ENCODE data around the gene NRBP1. TPM values are rescaled to one million over a fixed set of nuclear protein-coding genes. Genes with fewer than 3 reads are reported as not detected.

The NRBP1 gene
- total RNA-seq, 1 experiment from 2014 or later = 140 TPM

- H3K4me2 ChIP-seq (ENCODE audit: insufficient read depth, insufficient read length, low read length) = no peak overlapping the region
Measured at GRCh38 chr2:27381577-27382181, 46.8 kb upstream of the NRBP1 start.

More at GRCh38 chr2:27381577-27382181, 46.8 kb upstream of the NRBP1 start:
- Mint-ChIP-seq H3K4me1 (peaks cover 19 to 27% of the 10 kb centered on the region in 2 experiments), H3K4me3 (peak overlapping the region; percentile 86 to 94; a peak in 4 of 5 replicates), H3K27me3 (ENCODE audit: low read depth) (peaks cover 1% of the 10 kb centered on the region; the same call in 1 of the 2 replicates), H3K36me3 (ENCODE audit: insufficient read depth in 1 of 3, low read depth in 3 of 3) (peaks cover 34 to 86% (median 71%) of the 10 kb centered on the region in 3 experiments; a peak in 6 of 7 replicates), H3K9me3 (no peaks in the 10 kb centered on the region), H3K27ac (peak overlapping the region; percentile 97 to 100 (median 99))
- no peak overlapping the region for H3K56ac ChIP-seq (ENCODE audit: insufficient read length, low read depth, low read length)
- no peak overlapping the region for H2BK12ac ChIP-seq (ENCODE audit: insufficient read length, low read depth, low read length)
- no peak for DNase-seq
- no peaks in the 10 kb centered on the region for H3K79me1 ChIP-seq (ENCODE audit: insufficient read depth, low read depth, low read length, poor library complexity, severe bottlenecking)
- no peak overlapping the region for H3K23ac ChIP-seq (ENCODE audit: insufficient read length, low read depth, low read length)
- H3K18ac ChIP-seq (ENCODE audit: insufficient read length, low read depth, low read length) = peak overlapping the region; percentile 86
- H3K27me3 ChIP-seq (ENCODE audit: insufficient read depth, low read length) = no peaks in the 10 kb centered on the region
- peak overlapping the region; percentile 56 for H4K5ac ChIP-seq (ENCODE audit: insufficient read length, low read depth, low read length)
- no peaks in the 10 kb centered on the region for H3K79me2 ChIP-seq (ENCODE audit: insufficient read depth, low read length)
- no peaks in the 10 kb centered on the region for H3K9me3 ChIP-seq (ENCODE audit: control insufficient read depth, low read depth, low read length)
- no peak overlapping the region for H2BK20ac ChIP-seq (ENCODE audit: low read depth, low read length, poor library complexity, severe bottlenecking)
- H3K23me2 ChIP-seq (ENCODE audit: insufficient read length, low read depth, low read length, poor library complexity, severe bottlenecking) = peaks cover 12% of the 10 kb centered on the region
- no peak overlapping the region for H2AK5ac ChIP-seq (ENCODE audit: insufficient read length, low read length)
- no peak overlapping the region for H3K4ac ChIP-seq (ENCODE audit: low read depth, low read length)
- H3T11ph ChIP-seq (ENCODE audit: low read length) = no peak overlapping the region
- H2BK5ac ChIP-seq (ENCODE audit: insufficient read length, low read length) = no peak overlapping the region
- H3K9ac ChIP-seq (ENCODE audit: extremely low read depth, insufficient read length, low read length) = no peak overlapping the region
- peak overlapping the region; percentile 80; the same call in 1 of the 2 replicates for H3K14ac ChIP-seq (ENCODE audit: insufficient read depth, low read length)
- H2BK120ac ChIP-seq (ENCODE audit: low read depth, low read length, poor library complexity, severe bottlenecking) = no peak overlapping the region
- no peaks in the 10 kb centered on the region for H4K20me1 ChIP-seq (ENCODE audit: control insufficient read depth, insufficient read depth, insufficient read length)
- no peak overlapping the region for H4K91ac ChIP-seq (ENCODE audit: insufficient read length, low read depth, low read length)
- WGBS (ENCODE audit: extremely low coverage, insufficient read length, low lambda C conversion rate) = no CpG with 5 or more reads among the region's 10 CpGs
- no peak for TF ChIP-seq CTCF (conservative IDR thresholded peaks at IDR 0.05)
- no peak overlapping the region for H4K8ac ChIP-seq (replicated peaks; ENCODE audit: insufficient read length, low read depth, low read length)
- no peak overlapping the region for H2AFZ ChIP-seq (ENCODE audit: low read length)
- H2BK15ac ChIP-seq (ENCODE audit: low read depth, low read length) = no peak overlapping the region
- peak overlapping the region; percentile 81 for H3K27ac ChIP-seq (ENCODE audit: insufficient read length, low read depth, low read length)
- no peaks in the 10 kb centered on the region for H3K4me1 ChIP-seq (ENCODE audit: insufficient read depth, low read length)

All from H9 (cell line).